ENCODE measurements around the gene GDPD4. TPM values are rescaled to one million over a fixed set of nuclear protein-coding genes. Genes with fewer than 3 reads are reported as not detected.

The GDPD4 gene
- total and polyA plus RNA-seq, 2 of the 4 experiments (the other 2 are of a cell fraction) = not detected

DNA sequence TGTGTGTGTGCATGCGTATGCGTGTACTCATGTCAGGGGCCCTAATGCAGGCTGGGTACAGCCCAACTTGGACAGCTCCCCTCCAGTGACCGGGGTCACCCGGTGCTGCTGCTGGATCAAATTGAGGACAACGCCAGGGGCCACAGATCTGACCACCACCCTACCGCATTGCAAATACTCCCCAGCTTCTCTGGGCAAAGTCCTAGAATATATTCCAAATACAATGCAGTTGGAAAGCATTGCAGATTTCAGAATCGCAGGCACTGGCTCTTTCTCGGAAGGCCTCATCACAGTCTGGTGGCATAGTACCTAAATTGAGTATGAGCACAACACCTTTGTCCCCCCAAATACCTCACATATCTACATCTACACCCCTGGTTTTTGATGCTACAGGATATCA lies 130.2 kb downstream of the GDPD4 start:
- Histone ChIP-seq H2AK5ac (ENCODE audit: low read depth, low read length) (no peak overlapping the region), H3K27me3 (ENCODE audit: control insufficient read depth, insufficient read depth, low read length) (peaks cover 40% of the 10 kb centered on the region), H3K27ac (ENCODE audit: insufficient read depth, low read length) (no peak overlapping the region), H3K23ac (ENCODE audit: low read depth, low read length) (no peak overlapping the region), H3K4me2 (ENCODE audit: low read depth, low read length) (no peak overlapping the region), H3K4ac (ENCODE audit: low read depth, low read length) (no peak overlapping the region), H3K14ac (replicated peaks; ENCODE audit: low read depth, low read length) (no peak overlapping the region), H4K20me1 (ENCODE audit: insufficient read depth, low read length) (no peaks in the 10 kb centered on the region), H2BK20ac (ENCODE audit: low read depth, low read length) (no peak overlapping the region), H4K91ac (ENCODE audit: insufficient read depth, low read depth, low read length) (no peak overlapping the region), H2BK120ac (ENCODE audit: low read depth, low read length) (no peak overlapping the region), H4K5ac (ENCODE audit: low read depth, low read length) (no peak overlapping the region), H3K4me3 (ENCODE audit: insufficient read depth, low read depth, low read length) (no peak overlapping the region), H4K8ac (ENCODE audit: low read depth in 2 of 2, low read length in 2 of 2) (no peak overlapping the region), H3K4me1 (ENCODE audit: control insufficient read depth, insufficient read depth, low read length) (no peaks in the 10 kb centered on the region), H3K9me3 (ENCODE audit: control insufficient read depth, insufficient read depth, low read length) (no peaks in the 10 kb centered on the region), H3K9ac (ENCODE audit: low read depth, low read length) (no peak overlapping the region), H2BK15ac (ENCODE audit: low read depth, low read length) (no peak overlapping the region), H2AFZ (replicated peaks; ENCODE audit: low read length, poor library complexity) (no peak overlapping the region), H2AK9ac (replicated peaks; ENCODE audit: low read depth, low read length, poor library complexity) (no peak overlapping the region), H3K36me3 (ENCODE audit: control insufficient read depth, insufficient read depth, low read length) (no peaks in the 10 kb centered on the region), H3K79me1 (ENCODE audit: low read depth in 1 of 2, low read length in 2 of 2) (no peaks in the 10 kb centered on the region), H3K9me1 (ENCODE audit: insufficient read depth, low read length) (no peaks in the 10 kb centered on the region), H3K18ac (ENCODE audit: low read depth, low read length) (no peak overlapping the region), H3K56ac (ENCODE audit: extremely low read depth, insufficient read depth, low read length) (no peak overlapping the region), H2BK5ac (ENCODE audit: low read depth, low read length, poor library complexity, severe bottlenecking) (no peak overlapping the region)
- TF ChIP-seq RFX5 (IDR thresholded peaks at IDR 0.05; ENCODE audit: low read depth, low read length) (no peak), SMC3 (IDR thresholded peaks at IDR 0.05; ENCODE audit: low read depth, low read length) (no peak), BHLHE40 (IDR thresholded peaks at IDR 0.05; ENCODE audit: low read depth, low read length) (no peak), CHD1 (IDR thresholded peaks at IDR 0.05; ENCODE audit: low read depth, low read length) (no peak), MAFK (IDR thresholded peaks at IDR 0.05; ENCODE audit: low read depth, low read length) (no peak), RCOR1 (IDR thresholded peaks at IDR 0.05; ENCODE audit: insufficient replicate concordance, low read length) (no peak), POLR2A (IDR thresholded peaks at IDR 0.05; ENCODE audit: low read depth, low read length) (no peak), MXI1 (IDR thresholded peaks at IDR 0.05; ENCODE audit: borderline replicate concordance, low read depth, low read length) (no peak), RAD21 (IDR thresholded peaks at IDR 0.05; ENCODE audit: low read length) (no peak)
- TF ChIP-seq, protein P1, sequence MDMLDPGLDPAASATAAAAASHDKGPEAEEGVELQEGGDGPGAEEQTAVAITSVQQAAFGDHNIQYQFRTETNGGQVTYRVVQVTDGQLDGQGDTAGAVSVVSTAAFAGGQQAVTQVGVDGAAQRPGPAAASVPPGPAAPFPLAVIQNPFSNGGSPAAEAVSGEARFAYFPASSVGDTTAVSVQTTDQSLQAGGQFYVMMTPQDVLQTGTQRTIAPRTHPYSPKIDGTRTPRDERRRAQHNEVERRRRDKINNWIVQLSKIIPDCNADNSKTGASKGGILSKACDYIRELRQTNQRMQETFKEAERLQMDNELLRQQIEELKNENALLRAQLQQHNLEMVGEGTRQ (IDR thresholded peaks at IDR 0.05; ENCODE audit: low read depth, low read length) = no peak
- TF ChIP-seq, protein P2, sequence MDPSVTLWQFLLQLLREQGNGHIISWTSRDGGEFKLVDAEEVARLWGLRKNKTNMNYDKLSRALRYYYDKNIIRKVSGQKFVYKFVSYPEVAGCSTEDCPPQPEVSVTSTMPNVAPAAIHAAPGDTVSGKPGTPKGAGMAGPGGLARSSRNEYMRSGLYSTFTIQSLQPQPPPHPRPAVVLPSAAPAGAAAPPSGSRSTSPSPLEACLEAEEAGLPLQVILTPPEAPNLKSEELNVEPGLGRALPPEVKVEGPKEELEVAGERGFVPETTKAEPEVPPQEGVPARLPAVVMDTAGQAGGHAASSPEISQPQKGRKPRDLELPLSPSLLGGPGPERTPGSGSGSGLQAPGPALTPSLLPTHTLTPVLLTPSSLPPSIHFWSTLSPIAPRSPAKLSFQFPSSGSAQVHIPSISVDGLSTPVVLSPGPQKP (IDR thresholded peaks at IDR 0.05; ENCODE audit: borderline replicate concordance, low read depth, low read length) = no peak
- in situ Hi-C loops (cut with MboI; ENCODE audit: low sequenced_read_pairs) (no loop called here), intact Hi-C loops (cut with micrococcal nuclease) (no loop called here), dilution Hi-C loops (cut with HindIII; ENCODE audit: low sequenced_read_pairs, unreplicated experiment) (no loop called here)
- WGBS, 2 experiments (ENCODE audit: extremely low coverage in 2 of 2, insufficient read length in 1 of 2) = 86% methylated on average over 3 of the region's 8 CpGs; no CpG with 5 or more reads in 1 of the 2 experiments
- ChIA-PET CTCF (no interaction called here), POLR2A (ENCODE audit: unreplicated experiment) (no interaction called here)
- ATAC-seq (ENCODE audit: low read depth) (no peak), DNase-seq (no peak)
- BruUV-seq (replicated peaks) = no TSS peak
